GM21529 (cell line): Measurements from ENCODE around the gene TDRD3.
"Not testable (repeated sequence)": the region's sequence is repeated elsewhere in the genome, so short reads cannot be mapped to it uniquely, and the experiment has no call there.

Experiments
- ATAC-seq: cut with Tn5 transposase; IDR thresholded peaks from one replicate; pipeline ENCODE4 v1.9.1; 2021; ENCODE audit not compliant: unreplicated experiment

Gene TDRD3

DNA sequence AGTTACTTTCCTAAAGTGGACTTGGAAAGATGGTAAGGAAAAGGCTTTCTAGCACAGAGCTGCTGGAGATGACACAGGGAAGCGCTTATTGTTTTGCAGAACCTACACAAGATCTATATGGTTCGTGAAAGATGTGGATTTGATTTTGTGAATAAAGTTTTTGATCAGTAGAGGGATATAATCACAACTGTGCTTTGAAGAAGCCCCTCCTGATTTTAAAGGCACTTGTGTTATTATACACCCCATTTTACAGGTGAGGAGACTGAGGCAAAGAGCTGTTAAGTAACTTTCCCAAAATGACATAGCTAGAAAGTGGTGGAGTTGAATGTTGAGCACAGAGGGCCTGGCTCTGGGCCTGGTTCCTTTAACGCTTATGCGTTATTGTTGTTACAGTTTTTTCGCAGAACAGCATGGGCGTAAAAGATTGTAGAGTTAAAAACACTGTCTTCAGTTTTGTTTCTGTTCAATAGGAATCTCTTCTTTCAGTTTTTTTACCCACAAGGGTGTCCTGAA, 1.4 kb downstream of the TDRD3 start:
- ATAC-seq, result no peak

- no peak for ATAC-seq
Observed at GRCh38 chr13:60398907-60399589, 2.0 kb downstream of the TDRD3 start.

- no peak for ATAC-seq
Observed at GRCh38 chr13:60402022-60402421, 5.0 kb downstream of the TDRD3 start.

- ATAC-seq, result no peak
Observed at GRCh38 chr13:60407095-60407494, 10.1 kb downstream of the TDRD3 start.

DNA sequence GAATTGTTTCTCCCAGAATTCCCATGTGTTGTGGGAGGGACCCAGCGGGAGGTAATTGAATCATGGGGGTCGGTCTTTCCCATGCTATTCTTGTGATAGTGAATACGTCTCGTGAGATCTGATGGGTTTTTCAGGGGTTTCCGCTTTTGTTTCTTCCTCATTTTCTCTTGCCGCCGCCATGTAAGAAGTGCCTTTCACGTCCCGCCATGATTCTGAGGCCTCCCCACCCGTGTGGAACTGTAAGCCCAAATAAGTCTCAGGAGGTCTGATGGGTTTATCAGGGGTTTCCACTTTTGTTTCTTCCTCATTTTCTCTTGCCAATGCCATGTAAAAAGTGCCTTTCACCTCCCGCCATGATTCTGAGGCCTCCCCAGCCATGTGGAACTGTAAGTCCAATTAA, 10.8 kb downstream of the TDRD3 start:
- not testable (repeated sequence) for ATAC-seq

GRCh38 chr13:60409574-60410292, 12.7 kb downstream of the TDRD3 start:
- not testable (repeated sequence) for ATAC-seq

- ATAC-seq, result no peak
Observed at GRCh38 chr13:60410299-60410698, 13.3 kb downstream of the TDRD3 start.

GRCh38 chr13:60411464-60411863, 14.4 kb downstream of the TDRD3 start:
- ATAC-seq, result no peak

DNA sequence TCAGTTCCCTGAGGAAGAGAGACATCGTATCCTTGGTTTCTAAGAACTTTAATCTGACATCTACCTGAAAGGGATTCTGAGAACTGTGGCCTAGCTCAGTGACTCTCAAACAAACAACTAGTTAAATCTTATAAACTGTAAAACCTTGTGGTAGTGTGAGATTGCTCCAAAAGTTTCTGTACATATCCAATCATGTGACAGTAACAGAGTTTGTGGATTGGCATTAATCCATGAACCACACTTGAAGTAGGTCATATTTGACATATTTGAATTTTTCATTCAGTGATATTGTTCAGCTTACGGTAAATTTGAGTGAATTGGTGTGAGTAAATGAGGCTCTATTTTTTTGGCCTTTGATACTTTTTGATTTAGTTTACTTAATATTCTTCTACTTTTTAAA, 15.0 kb downstream of the TDRD3 start:
- ATAC-seq, result no peak

DNA sequence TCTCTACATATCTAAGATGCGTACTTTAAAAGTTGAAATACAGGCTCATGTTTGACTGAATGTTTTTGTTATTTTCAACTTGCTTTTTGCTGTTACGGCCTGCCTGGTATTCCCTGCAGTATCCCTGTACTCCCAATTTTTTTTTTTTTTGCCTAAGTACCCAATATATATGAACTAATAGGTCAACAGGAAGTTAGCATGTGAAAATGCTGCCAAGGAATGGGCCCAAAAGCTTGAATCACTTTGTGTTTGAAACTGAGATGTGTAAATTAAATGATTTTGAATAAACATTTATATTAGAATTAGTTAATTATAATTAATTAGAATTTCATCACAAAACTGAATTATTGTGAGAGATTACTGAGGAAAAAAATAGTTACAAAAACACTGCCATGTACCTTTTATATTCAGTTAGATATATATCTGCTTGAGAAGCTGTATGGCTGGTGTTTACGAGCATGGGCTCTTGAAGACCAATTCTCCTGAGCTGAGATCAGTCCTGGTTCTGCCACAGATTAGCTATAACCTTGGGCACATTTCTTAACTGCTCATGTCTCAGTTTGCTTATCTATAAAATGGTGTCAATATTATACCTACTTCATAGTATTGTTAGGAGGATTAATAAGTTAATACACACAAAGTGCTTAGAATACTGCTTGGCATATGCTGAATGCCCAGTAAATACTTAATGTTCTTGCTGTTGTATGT, 16.0 kb downstream of the TDRD3 start:
- no peak for ATAC-seq

DNA sequence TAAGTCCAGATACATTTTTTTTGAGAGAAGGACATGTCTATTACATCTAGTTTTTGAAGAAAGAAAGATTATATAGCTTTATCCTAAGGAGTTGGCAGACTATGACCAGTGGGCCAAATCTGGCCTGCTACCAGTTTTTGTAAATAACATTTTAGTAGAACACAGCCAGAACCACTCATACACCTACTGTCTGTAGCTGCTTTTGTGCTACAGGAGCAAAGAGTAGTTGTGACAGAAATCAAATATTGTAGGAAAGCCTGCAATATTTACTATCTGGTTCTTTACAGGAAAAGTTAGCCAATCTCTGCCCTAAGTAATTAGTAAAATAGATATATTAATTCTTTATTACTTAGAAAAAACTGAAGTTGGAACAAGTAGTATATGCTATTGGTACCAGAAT, 17.2 kb downstream of the TDRD3 start:
- no peak for ATAC-seq

- ATAC-seq, result peak; percentile 49
Observed at GRCh38 chr13:60417734-60418133, 20.7 kb downstream of the TDRD3 start.

DNA sequence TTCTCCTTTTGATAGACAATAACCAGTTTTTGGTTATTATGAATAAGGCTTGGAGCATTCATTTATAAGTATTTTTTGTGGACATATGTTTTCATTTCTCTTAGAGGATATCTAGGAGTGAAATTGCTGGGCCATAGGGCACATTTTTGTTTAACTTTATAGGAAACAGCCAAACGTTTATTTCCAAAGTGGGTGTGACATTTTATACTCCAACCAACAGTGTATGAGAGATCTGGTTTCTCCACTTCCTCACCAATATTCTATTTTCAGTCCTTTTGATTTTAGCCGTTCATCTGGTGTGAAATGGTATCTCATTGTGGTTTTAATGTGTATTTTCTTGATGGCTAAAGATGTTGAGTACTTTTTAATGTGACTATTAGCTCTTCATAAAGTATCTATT, 21.9 kb downstream of the TDRD3 start:
- no peak for ATAC-seq

DNA sequence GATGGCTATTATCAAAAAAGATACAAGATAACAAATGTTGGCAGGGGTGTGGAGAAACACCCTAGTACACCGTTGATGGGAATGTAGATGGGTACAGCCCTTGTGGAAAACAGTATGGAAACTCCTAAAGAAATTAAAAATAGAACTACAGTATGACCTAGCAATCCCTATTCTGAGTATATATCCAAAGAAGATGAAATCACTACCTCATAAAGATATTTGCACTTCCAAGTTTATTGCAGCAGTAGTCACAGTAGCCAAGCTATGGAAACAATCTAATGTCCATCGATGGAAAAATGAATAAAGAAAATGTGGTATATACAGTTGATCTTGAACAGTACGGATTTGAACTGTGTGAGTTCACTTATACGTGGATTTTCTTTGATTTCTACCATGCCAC, 28.3 kb downstream of the TDRD3 start:
- ATAC-seq, result no peak

GRCh38 chr13:60426075-60426474, 29.1 kb downstream of the TDRD3 start:
- no peak for ATAC-seq

- peak; percentile 55 for ATAC-seq
Observed at GRCh38 chr13:60427285-60427684, 30.3 kb downstream of the TDRD3 start.

- peak; percentile 78 for ATAC-seq
Observed at GRCh38 chr13:60431108-60431700, 34.2 kb downstream of the TDRD3 start.

DNA sequence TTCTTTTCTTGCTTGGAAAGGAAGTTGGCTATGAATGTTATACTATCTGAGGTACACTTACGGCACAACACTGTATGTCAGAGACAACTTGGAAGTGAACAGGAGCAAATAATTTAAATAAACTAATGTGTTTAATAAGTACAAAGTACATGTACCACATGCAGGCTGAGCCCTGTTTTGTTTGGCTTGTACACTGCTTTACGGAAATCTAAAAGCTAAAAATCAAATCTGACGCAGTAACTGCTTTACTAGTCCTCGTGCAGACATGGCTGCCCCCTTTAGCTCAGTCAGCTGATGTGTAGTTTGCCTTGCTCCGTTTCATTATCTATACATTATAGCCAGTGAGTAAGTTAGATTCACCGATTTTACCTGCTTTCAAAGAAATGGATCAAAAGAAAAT, 36.5 kb downstream of the TDRD3 start:
- ATAC-seq, result no peak

DNA sequence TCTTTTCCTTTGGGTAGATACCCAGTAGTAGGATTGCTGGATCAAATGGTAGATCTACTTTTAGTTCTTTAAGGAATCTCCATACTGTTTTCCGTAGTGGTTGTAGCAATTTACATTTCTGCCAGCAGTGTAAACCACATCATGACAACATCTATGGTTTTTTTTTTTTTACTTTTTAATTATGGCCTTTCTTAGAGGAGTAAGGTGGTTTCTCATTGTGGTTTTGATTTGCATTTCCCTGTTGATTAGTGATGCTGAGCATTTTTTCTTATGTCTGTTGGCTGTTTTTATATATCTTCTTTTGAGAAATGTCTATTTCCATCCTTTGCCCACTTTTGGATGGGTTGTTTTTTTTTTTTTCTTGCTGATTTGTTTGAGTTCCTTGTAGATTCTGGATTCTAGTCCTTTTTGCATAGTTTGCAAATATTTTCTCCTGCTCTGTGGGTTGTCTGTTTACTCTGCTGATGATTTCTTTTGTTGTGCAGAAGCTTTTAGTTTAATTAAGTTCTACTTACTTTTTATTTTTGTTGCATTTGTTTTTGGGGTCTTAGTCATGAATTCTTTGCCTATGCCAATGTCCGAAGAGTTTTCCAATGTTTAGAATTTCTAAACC, 38.8 kb downstream of the TDRD3 start:
- ATAC-seq, result no peak

DNA sequence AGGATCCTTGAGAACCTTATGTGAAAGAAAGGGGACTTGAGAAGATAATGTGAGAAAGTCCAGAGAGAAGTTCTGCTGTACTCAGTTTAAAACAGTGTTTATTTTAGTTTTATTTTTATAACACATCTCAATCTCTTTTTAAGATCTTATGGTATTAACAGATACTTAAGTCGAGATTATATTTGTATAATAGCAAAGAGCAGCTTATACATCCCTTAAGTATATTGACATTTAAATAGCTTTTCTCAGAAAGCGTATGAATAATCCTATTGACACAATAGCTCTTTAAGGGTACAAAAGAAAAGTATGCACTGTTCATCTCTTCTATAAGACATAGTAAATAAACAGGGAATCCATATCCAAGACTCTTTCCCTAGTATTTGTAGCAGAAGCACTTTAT, 42.2 kb downstream of the TDRD3 start:
- no peak for ATAC-seq

GRCh38 chr13:60441761-60442160, 44.7 kb downstream of the TDRD3 start:
- ATAC-seq, result no peak
